HL-60 (cell line): ENCODE measurements around the gene ILDR1.
A peak's percentile ranks its signal among the peaks of the same experiment; 100 is the strongest.

Experiments
- DNase-seq, 2 experiments: peaks; one replicate each; pipeline ENCODE4 v3.0.0-alpha.2; 2010 to 2020; ENCODE audit warnings: low read depth in 1 of 2, low spot score in 1 of 2
- H3K27ac ChIP-seq: fragments of 250-450 bp; sonication (Bioruptor Pico); replicated peaks from 2 replicates; pipeline ENCODE4 v1.5.1; 2020; ENCODE audit warnings: mild to moderate bottlenecking, moderate library complexity
- H3K27me3 ChIP-seq: fragments of 250-450 bp; sonication (Bioruptor Pico); 2 replicates; pipeline ENCODE4 v1.5.1; 2021; ENCODE audit warnings: mild to moderate bottlenecking, moderate library complexity; ENCODE audit not compliant: insufficient read depth, poor library complexity, severe bottlenecking
- H3K4me3 ChIP-seq: replicated peaks from 2 replicates; pipeline ENCODE4 v1.5.1; 2011; ENCODE audit warnings: mild to moderate bottlenecking, control low read depth, low read length; ENCODE audit not compliant: insufficient read depth
- CTCF ChIP-seq: IDR thresholded peaks from one replicate; pipeline ENCODE4 v1.5.1; 2011; ENCODE audit warnings: low read length, control low read depth, inconsistent platforms; ENCODE audit not compliant: insufficient read depth
- GABPA ChIP-seq: IDR thresholded peaks from 2 replicates; pipeline ENCODE4 v1.6.1; 2012; ENCODE audit warnings: low read depth
- POLR2AphosphoS5 ChIP-seq: IDR thresholded peaks from 2 replicates; pipeline ENCODE4 v1.6.1; 2012; ENCODE audit warnings: low read depth
- REST ChIP-seq: IDR thresholded peaks from 2 replicates; pipeline ENCODE4 v1.6.1; 2012; ENCODE audit warnings: low read depth; ENCODE audit not compliant: insufficient replicate concordance
- SPI1 ChIP-seq: IDR thresholded peaks from 2 replicates; pipeline ENCODE4 v1.6.1; 2012; ENCODE audit warnings: low read depth, mild to moderate bottlenecking, borderline replicate concordance

ILDR1 gene

GRCh38 chr3:122004107-122004506 lies 17.9 kb downstream of the ILDR1 start:
- no peak for DNase-seq
- peak; percentile 23; the same call in 1 of the 2 replicates for TF ChIP-seq SPI1
- no peak for TF ChIP-seq GABPA
- TF ChIP-seq REST: no peak
- no peak for TF ChIP-seq CTCF
- no peak for TF ChIP-seq POLR2AphosphoS5
- H3K27me3 ChIP-seq: no peaks in the 10 kb centered on the region
- no peak overlapping the region for H3K27ac ChIP-seq
- no peak overlapping the region for H3K4me3 ChIP-seq

GRCh38 chr3:122003606-122004005 lies 18.4 kb downstream of the ILDR1 start:
- Histone ChIP-seq H3K27me3 (no peaks in the 10 kb centered on the region), H3K27ac (no peak overlapping the region; the same call in 1 of the 2 replicates), H3K4me3 (no peak overlapping the region)
- TF ChIP-seq CTCF (no peak), REST (no peak), POLR2AphosphoS5 (no peak), GABPA (no peak), SPI1 (no peak)
- no peak for DNase-seq

GRCh38 chr3:122003112-122003511 lies 18.9 kb downstream of the ILDR1 start:
- TF ChIP-seq CTCF (no peak), POLR2AphosphoS5 (no peak)
- no peak for DNase-seq
- no peak overlapping the region for H3K27ac ChIP-seq

GRCh38 chr3:122002611-122003010 lies 19.4 kb downstream of the ILDR1 start:
- Histone ChIP-seq H3K27me3 (no peaks in the 10 kb centered on the region), H3K4me3 (no peak overlapping the region), H3K27ac (no peak overlapping the region)
- TF ChIP-seq SPI1 (no peak), CTCF (no peak), GABPA (no peak), POLR2AphosphoS5 (no peak), REST (no peak)
- no peak for DNase-seq

More at GRCh38 chr3:122003112-122003511, 18.9 kb downstream of the ILDR1 start:
- H3K27me3 ChIP-seq: no peaks in the 10 kb centered on the region
- no peak overlapping the region for H3K4me3 ChIP-seq
